ENCODE measurements around the gene FZD1. TPM values are rescaled to one million over a fixed set of nuclear protein-coding genes. Genes with fewer than 3 reads are reported as not detected.

The FZD1 gene
- total and polyA plus RNA-seq, 2 donors (not counting 1 experiment from before 2014, with no cell fraction given): 7.6 to 12.6 TPM

GRCh38 chr7:91270372-91270771 is 6.1 kb downstream of the FZD1 start:
- no peak for DNase-seq (ENCODE audit: low read depth in 2 of 2)
- H4K20me1 ChIP-seq (ENCODE audit: control insufficient read depth, extremely low read depth, insufficient read depth, low read length): no peaks in the 10 kb centered on the region
- no peak overlapping the region for H3K4me3 ChIP-seq (replicated peaks in 1 of 4; ENCODE audit: control extremely low read depth in 1 of 4, insufficient read depth in 1 of 4, low read depth in 3 of 4, low read length in 4 of 4)
- H3K9me3 ChIP-seq (ENCODE audit: control insufficient read depth, insufficient read depth, low read depth, low read length): no peaks in the 10 kb centered on the region
- peaks cover 4% of the 10 kb centered on the region for H3K4me1 ChIP-seq (ENCODE audit: control insufficient read depth, extremely low read depth, insufficient read depth, low read length)
- H3K27ac ChIP-seq (ENCODE audit: insufficient read depth, low read length): no peak overlapping the region
- no peak overlapping the region for H3K4me2 ChIP-seq (ENCODE audit: extremely low read depth, insufficient read depth, low read length)
- H3K79me2 ChIP-seq (ENCODE audit: control insufficient read depth, insufficient read depth, low read length): peaks cover 30% of the 10 kb centered on the region
- peaks cover 2% of the 10 kb centered on the region for H3K36me3 ChIP-seq (ENCODE audit: control insufficient read depth, insufficient read depth, low read length)
- no peaks in the 10 kb centered on the region for H3K27me3 ChIP-seq (ENCODE audit: control insufficient read depth, insufficient read depth, low read length)
- TF ChIP-seq CTCF (conservative IDR thresholded peaks at IDR 0.05 in 1 of 2, IDR thresholded peaks at IDR 0.05 in 1 of 2; ENCODE audit: low read depth in 1 of 2, low read length in 2 of 2) (no peak), EZH2 (IDR thresholded peaks at IDR 0.05; ENCODE audit: low read length, missing control alignments) (no peak)
- H3K9ac ChIP-seq (ENCODE audit: insufficient read depth, low read length): no peak overlapping the region
- no peak overlapping the region for H2AFZ ChIP-seq (ENCODE audit: low read length)

- no peak overlapping the region for H3K4me2 ChIP-seq (ENCODE audit: extremely low read depth, insufficient read depth, low read length)
- peak in 1 of 2 donors; percentile 12 for DNase-seq (ENCODE audit: low read depth in 2 of 2)
- no peak overlapping the region for H3K9ac ChIP-seq (ENCODE audit: insufficient read depth, low read length)
- no peaks in the 10 kb centered on the region for H3K9me3 ChIP-seq (ENCODE audit: control insufficient read depth, insufficient read depth, low read depth, low read length)
- no peak overlapping the region for H3K27ac ChIP-seq (ENCODE audit: insufficient read depth, low read length)
- no peaks in the 10 kb centered on the region for H3K27me3 ChIP-seq (ENCODE audit: control insufficient read depth, insufficient read depth, low read length)
- TF ChIP-seq CTCF (conservative IDR thresholded peaks at IDR 0.05 in 1 of 2, IDR thresholded peaks at IDR 0.05 in 1 of 2; ENCODE audit: low read depth in 1 of 2, low read length in 2 of 2) (no peak), EZH2 (IDR thresholded peaks at IDR 0.05; ENCODE audit: low read length, missing control alignments) (no peak)
- no peaks in the 10 kb centered on the region for H3K4me1 ChIP-seq (ENCODE audit: control insufficient read depth, extremely low read depth, insufficient read depth, low read length)
- no peak overlapping the region for H2AFZ ChIP-seq (ENCODE audit: low read length)
- H3K4me3 ChIP-seq (replicated peaks in 1 of 4; ENCODE audit: control extremely low read depth in 1 of 4, insufficient read depth in 1 of 4, low read depth in 3 of 4, low read length in 4 of 4): no peak overlapping the region
- H3K36me3 ChIP-seq (ENCODE audit: control insufficient read depth, insufficient read depth, low read length): no peaks in the 10 kb centered on the region
- no peaks in the 10 kb centered on the region for H4K20me1 ChIP-seq (ENCODE audit: control insufficient read depth, extremely low read depth, insufficient read depth, low read length)
- no peaks in the 10 kb centered on the region for H3K79me2 ChIP-seq (ENCODE audit: control insufficient read depth, insufficient read depth, low read length)
Observed at GRCh38 chr7:91276909-91277308, 12.7 kb downstream of the FZD1 start.

- Histone ChIP-seq H3K79me2 (ENCODE audit: control insufficient read depth, insufficient read depth, low read length) (no peaks in the 10 kb centered on the region), H3K4me3 (replicated peaks in 1 of 4; ENCODE audit: control extremely low read depth in 1 of 4, insufficient read depth in 1 of 4, low read depth in 3 of 4, low read length in 4 of 4) (no peak overlapping the region), H3K36me3 (ENCODE audit: control insufficient read depth, insufficient read depth, low read length) (no peaks in the 10 kb centered on the region), H3K4me2 (ENCODE audit: extremely low read depth, insufficient read depth, low read length) (no peak overlapping the region), H3K27ac (ENCODE audit: insufficient read depth, low read length) (no peak overlapping the region), H3K9me3 (ENCODE audit: control insufficient read depth, insufficient read depth, low read depth, low read length) (no peaks in the 10 kb centered on the region), H3K9ac (ENCODE audit: insufficient read depth, low read length) (no peak overlapping the region), H3K27me3 (ENCODE audit: control insufficient read depth, insufficient read depth, low read length) (no peaks in the 10 kb centered on the region), H3K4me1 (ENCODE audit: control insufficient read depth, extremely low read depth, insufficient read depth, low read length) (no peaks in the 10 kb centered on the region), H2AFZ (ENCODE audit: low read length) (no peak overlapping the region), H4K20me1 (ENCODE audit: control insufficient read depth, extremely low read depth, insufficient read depth, low read length) (no peaks in the 10 kb centered on the region)
- TF ChIP-seq EZH2 (IDR thresholded peaks at IDR 0.05; ENCODE audit: low read length, missing control alignments): no peak
- TF ChIP-seq CTCF (conservative IDR thresholded peaks at IDR 0.05 in 1 of 2, IDR thresholded peaks at IDR 0.05 in 1 of 2; ENCODE audit: low read depth in 1 of 2, low read length in 2 of 2): no peak
- DNase-seq (ENCODE audit: low read depth in 2 of 2): no peak
Observed at GRCh38 chr7:91280185-91280584, 16.0 kb downstream of the FZD1 start.

Measured in fibroblast of lung (primary cell).